NT2/D1 (cell line): ENCODE measurements around the gene MAGI1.

Source experiments
- SUZ12 ChIP-seq: IDR thresholded peaks from 2 replicates; pipeline ENCODE4 v1.6.1; 2011; ENCODE audit not compliant: insufficient read length, insufficient read depth; ENCODE audit errors: extremely low read depth
- YY1 ChIP-seq: IDR thresholded peaks from 2 replicates; pipeline ENCODE4 v1.6.1; 2011; ENCODE audit not compliant: insufficient read length, insufficient read depth
- ZNF274 ChIP-seq: IDR thresholded peaks from 2 replicates; pipeline ENCODE4 v1.6.1; 2011; ENCODE audit warnings: mild to moderate bottlenecking, low read depth, low read length

GRCh38 chr3:65952842-65953241 lies 85.9 kb downstream of the MAGI1 start:
- TF ChIP-seq SUZ12 (no peak), YY1 (no peak), ZNF274 (no peak)
